Activated naive CD4-positive, alpha-beta T cell treated with anti-CD3 and anti-CD28 coated beads, Interleukin-2, amount 50 U/mL, for 72 hours (primary cell): ENCODE results near the gene ABCB4. TPM values are rescaled to one million over a fixed set of nuclear protein-coding genes. Genes with fewer than 3 reads are reported as not detected.

Experiments
- ATAC-seq, 2 donors: fragments of 150-1000 bp; cut with Tn5 transposase; 2 replicates each; pipeline ENCODE4 v1.10.0; 2021; ENCODE audit warnings: mild to moderate bottlenecking in 2 of 2, moderate library complexity in 2 of 2
- DNase-seq, 2 donors: peaks; one replicate each; pipeline ENCODE4 v3.0.0; 2021 to 2022; ENCODE audit warnings: low spot score in 2 of 2
- H3K27ac Mint-ChIP-seq, 2 donors: one replicate each; pipeline ENCODE4 v1.8.0; 2022; ENCODE audit warnings: mild to moderate bottlenecking in 2 of 2, mixed read lengths in 2 of 2
- H3K36me3 Mint-ChIP-seq, 2 donors: one replicate each; pipeline ENCODE4 v1.8.0; 2022; ENCODE audit warnings: mixed read lengths in 2 of 2
- H3K9me3 Mint-ChIP-seq, 2 donors: one replicate each; pipeline ENCODE4 v1.8.0; 2022; ENCODE audit warnings: mixed read lengths in 2 of 2
- total RNA-seq, 2 donors: library from RNA; stranded (reverse); gene quantifications; one replicate each; pipeline ENCODE4 v1.2.3, GENCODE V29; 2022

ABCB4 gene
- total RNA-seq, 2 donors from 2014 or later: not detected

- H3K27ac Mint-ChIP-seq: no peak overlapping the region
- no peak for ATAC-seq
- H3K9me3 Mint-ChIP-seq: no peaks in the 10 kb centered on the region
- no peak for DNase-seq
- no peaks in the 10 kb centered on the region for H3K36me3 Mint-ChIP-seq
These were observed 23.2 kb downstream of the ABCB4 start for GRCh38 chr7:87452279-87452678.

GRCh38 chr7:87451187-87451586 lies 24.3 kb downstream of the ABCB4 start:
- H3K36me3 Mint-ChIP-seq: no peaks in the 10 kb centered on the region
- no peaks in the 10 kb centered on the region for H3K9me3 Mint-ChIP-seq
- no peak for ATAC-seq

GRCh38 chr7:87450706-87451105 lies 24.8 kb downstream of the ABCB4 start:
- no peaks in the 10 kb centered on the region for H3K9me3 Mint-ChIP-seq
- no peak overlapping the region for H3K27ac Mint-ChIP-seq
- no peak for ATAC-seq
- DNase-seq: no peak
- H3K36me3 Mint-ChIP-seq: no peaks in the 10 kb centered on the region

More at GRCh38 chr7:87451187-87451586, 24.3 kb downstream of the ABCB4 start:
- no peak overlapping the region for H3K27ac Mint-ChIP-seq
- DNase-seq: no peak

- Mint-ChIP-seq H3K36me3 (no peaks in the 10 kb centered on the region), H3K9me3 (no peaks in the 10 kb centered on the region), H3K27ac (no peak overlapping the region)
- ATAC-seq: no peak
- no peak for DNase-seq
These were observed 27.1 kb downstream of the ABCB4 start for GRCh38 chr7:87448388-87448787.

GRCh38 chr7:87447116-87447635 lies 28.3 kb downstream of the ABCB4 start:
- Mint-ChIP-seq H3K36me3 (no peaks in the 10 kb centered on the region), H3K27ac (no peak overlapping the region), H3K9me3 (no peaks in the 10 kb centered on the region)
- ATAC-seq (no peak), DNase-seq (no peak)

- no peak for DNase-seq
- no peaks in the 10 kb centered on the region for H3K9me3 Mint-ChIP-seq
- H3K36me3 Mint-ChIP-seq: no peaks in the 10 kb centered on the region
- ATAC-seq: no peak
- H3K27ac Mint-ChIP-seq: no peak overlapping the region
These were observed 29.6 kb downstream of the ABCB4 start for GRCh38 chr7:87445897-87446296.

GRCh38 chr7:87435546-87435945 lies 39.9 kb downstream of the ABCB4 start:
- no peaks in the 10 kb centered on the region for H3K36me3 Mint-ChIP-seq
- no peaks in the 10 kb centered on the region for H3K9me3 Mint-ChIP-seq
- ATAC-seq (peak in 1 of 2 donors; percentile 80), DNase-seq (no peak)
- H3K27ac Mint-ChIP-seq: no peak overlapping the region

GRCh38 chr7:87432536-87432935 lies 42.9 kb downstream of the ABCB4 start:
- Mint-ChIP-seq H3K9me3 (no peaks in the 10 kb centered on the region), H3K36me3 (no peaks in the 10 kb centered on the region), H3K27ac (no peak overlapping the region)
- ATAC-seq (no peak), DNase-seq (no peak)

GRCh38 chr7:87427288-87427687 lies 48.2 kb downstream of the ABCB4 start:
- Mint-ChIP-seq H3K27ac (no peak overlapping the region), H3K9me3 (no peaks in the 10 kb centered on the region), H3K36me3 (no peaks in the 10 kb centered on the region)
- ATAC-seq (no peak), DNase-seq (no peak)

GRCh38 chr7:87426160-87426559 lies 49.3 kb downstream of the ABCB4 start:
- Mint-ChIP-seq H3K9me3 (no peaks in the 10 kb centered on the region), H3K27ac (no peak overlapping the region), H3K36me3 (no peaks in the 10 kb centered on the region)
- DNase-seq: no peak
- ATAC-seq: no peak

GRCh38 chr7:87424075-87424474 lies 51.4 kb downstream of the ABCB4 start:
- no peak for DNase-seq
- H3K9me3 Mint-ChIP-seq: no peaks in the 10 kb centered on the region
- H3K36me3 Mint-ChIP-seq: no peaks in the 10 kb centered on the region
- no peak for ATAC-seq
- H3K27ac Mint-ChIP-seq: no peak overlapping the region

- Mint-ChIP-seq H3K9me3 (no peaks in the 10 kb centered on the region), H3K27ac (no peak overlapping the region), H3K36me3 (no peaks in the 10 kb centered on the region)
- ATAC-seq (peak in 1 of 2 donors; percentile 16), DNase-seq (no peak)
These were observed 55.3 kb downstream of the ABCB4 start for GRCh38 chr7:87420173-87420572.

- DNase-seq (peak in 1 of 2 donors; percentile 71), ATAC-seq (peak; percentile 48 to 64)
- H3K36me3 Mint-ChIP-seq: no peaks in the 10 kb centered on the region
- H3K27ac Mint-ChIP-seq: no peak overlapping the region
- no peaks in the 10 kb centered on the region for H3K9me3 Mint-ChIP-seq
These were observed 58.5 kb downstream of the ABCB4 start for GRCh38 chr7:87416682-87417587.

GRCh38 chr7:87414794-87415188 lies 60.7 kb downstream of the ABCB4 start:
- no peak for ATAC-seq
- DNase-seq: no peak
- Mint-ChIP-seq H3K9me3 (no peaks in the 10 kb centered on the region), H3K36me3 (no peaks in the 10 kb centered on the region), H3K27ac (no peak overlapping the region)

GRCh38 chr7:87413951-87414793 lies 61.3 kb downstream of the ABCB4 start:
- ATAC-seq: no peak

GRCh38 chr7:87413029-87413428 lies 62.5 kb downstream of the ABCB4 start:
- no peak overlapping the region for H3K27ac Mint-ChIP-seq
- H3K36me3 Mint-ChIP-seq: no peaks in the 10 kb centered on the region
- ATAC-seq: no peak
- no peaks in the 10 kb centered on the region for H3K9me3 Mint-ChIP-seq
- no peak for DNase-seq

More at GRCh38 chr7:87413951-87414793, 61.3 kb downstream of the ABCB4 start:
- Mint-ChIP-seq H3K36me3 (no peaks in the 10 kb centered on the region), H3K9me3 (no peaks in the 10 kb centered on the region), H3K27ac (no peak overlapping the region)
- DNase-seq: no peak

- Mint-ChIP-seq H3K27ac (no peak overlapping the region), H3K9me3 (no peaks in the 10 kb centered on the region), H3K36me3 (no peaks in the 10 kb centered on the region)
- no peak for DNase-seq
- ATAC-seq: no peak
These were observed 64.3 kb downstream of the ABCB4 start for GRCh38 chr7:87411186-87411585.
